Liver (tissue), 9 donors: ENCODE measurements around the gene GPR156. TPM values are rescaled to one million over a fixed set of nuclear protein-coding genes. Genes with fewer than 3 reads are reported as not detected.

Experiments
- DNase-seq: peaks from one replicate; pipeline ENCODE4 v3.0.0-alpha.2; 2017; ENCODE audit warnings: low spot score
- H3K27ac ChIP-seq, 2 donors: one replicate each; pipeline ENCODE4 v1.7.0; 2013; ENCODE audit warnings: inconsistent platforms in 2 of 2, low read length in 2 of 2, control low read depth in 1 of 2, low read depth in 1 of 2, mild to moderate bottlenecking in 1 of 2
- H3K27me3 ChIP-seq, 4 donors: one replicate each; pipeline versions ENCODE4 v1.6.1 to v1.7.0; 2013; ENCODE audit warnings: low read length in 3 of 4, inconsistent platforms in 1 of 4, mild to moderate bottlenecking in 1 of 4, moderate library complexity in 1 of 4; ENCODE audit not compliant: control insufficient read depth in 4 of 4, insufficient read depth in 4 of 4
- H3K36me3 ChIP-seq, 4 donors: one replicate each; pipeline versions ENCODE4 v1.6.1 to v1.7.0; 2013; ENCODE audit warnings: low read length in 3 of 4, mild to moderate bottlenecking in 3 of 4, low read depth in 1 of 4, moderate library complexity in 1 of 4; ENCODE audit not compliant: control insufficient read depth in 4 of 4, insufficient read depth in 3 of 4
- H3K4me1 ChIP-seq, 4 donors: one replicate each; pipeline versions ENCODE4 v1.6.1 to v1.7.0; 2013; ENCODE audit warnings: low read length in 3 of 4, mild to moderate bottlenecking in 3 of 4, moderate library complexity in 1 of 4; ENCODE audit not compliant: control insufficient read depth in 4 of 4, insufficient read depth in 4 of 4
- H3K4me3 ChIP-seq, 3 donors: one replicate each; pipeline versions ENCODE4 v1.6.1 to v1.7.0; 2013; ENCODE audit warnings: low read length in 3 of 3, control low read depth in 1 of 3, low read depth in 1 of 3, mild to moderate bottlenecking in 1 of 3
- H3K9ac ChIP-seq, 2 donors: one replicate each; pipeline ENCODE4 v1.7.0; 2013; ENCODE audit warnings: low read length in 2 of 2, mild to moderate bottlenecking in 2 of 2, moderate library complexity in 2 of 2, control low read depth in 1 of 2, low read depth in 1 of 2
- H3K9me3 ChIP-seq, 4 donors: one replicate each; pipeline versions ENCODE4 v1.6.1 to v1.7.0; 2013; ENCODE audit warnings: low read length in 3 of 4; ENCODE audit not compliant: control insufficient read depth in 4 of 4
- CTCF ChIP-seq: fragments of 150-350 bp; IDR thresholded peaks from 2 replicates; pipeline ENCODE4 v1.5.1; 2017; ENCODE audit warnings: improper control_type of control experiment, low read depth, low read length; ENCODE audit not compliant: missing input control
- EGR1 ChIP-seq, 2 donors: IDR thresholded peaks; 2 replicates each; pipeline ENCODE4 v1.6.1; 2016 to 2018; ENCODE audit warnings: antibody characterized with exemption in 2 of 2, low read depth in 2 of 2
- FOXA1 ChIP-seq: IDR thresholded peaks from 2 replicates; pipeline ENCODE4 v1.6.1; 2016; ENCODE audit warnings: antibody characterized with exemption
- FOXA2 ChIP-seq: IDR thresholded peaks from 2 replicates; pipeline ENCODE4 v1.6.1; 2016; ENCODE audit warnings: antibody characterized with exemption
- GABPA ChIP-seq, 2 donors: IDR thresholded peaks in 1 of 2; conservative IDR thresholded peaks in 1 of 2; 2 replicates each; pipeline ENCODE4 v1.6.1; 2016; ENCODE audit warnings: antibody characterized with exemption in 2 of 2, mild to moderate bottlenecking in 1 of 2, moderate library complexity in 1 of 2
- HNF4A ChIP-seq, 2 donors: conservative IDR thresholded peaks; 2 replicates each; pipeline ENCODE4 v1.6.1; 2016; ENCODE audit warnings: antibody characterized with exemption in 2 of 2, mild to moderate bottlenecking in 2 of 2
- HNF4G ChIP-seq: IDR thresholded peaks from 2 replicates; pipeline ENCODE4 v1.6.1; 2016; ENCODE audit warnings: antibody characterized with exemption
- JUND ChIP-seq, 2 donors: IDR thresholded peaks; 2 replicates each; pipeline ENCODE4 v1.6.1; 2016; ENCODE audit warnings: antibody characterized with exemption in 2 of 2
- MAX ChIP-seq: IDR thresholded peaks from 2 replicates; pipeline ENCODE4 v1.6.1; 2016; ENCODE audit warnings: antibody characterized with exemption
- NR2F2 ChIP-seq: IDR thresholded peaks from 2 replicates; pipeline ENCODE4 v1.6.1; 2016; ENCODE audit warnings: antibody characterized with exemption
- RAD21 ChIP-seq, 2 donors: IDR thresholded peaks; 2 replicates each; pipeline ENCODE4 v1.6.1; 2016; ENCODE audit warnings: antibody characterized with exemption in 2 of 2, mild to moderate bottlenecking in 2 of 2
- REST ChIP-seq: IDR thresholded peaks from 2 replicates; pipeline ENCODE4 v1.6.1; 2016; ENCODE audit warnings: antibody characterized with exemption, mild to moderate bottlenecking
- RXRA ChIP-seq, 2 donors: IDR thresholded peaks; 2 replicates each; pipeline ENCODE4 v1.6.1; 2017 to 2018; ENCODE audit warnings: antibody characterized with exemption in 2 of 2, mild to moderate bottlenecking in 1 of 2
- SP1 ChIP-seq: IDR thresholded peaks from 2 replicates; pipeline ENCODE4 v1.6.1; 2018; ENCODE audit warnings: antibody characterized with exemption, mild to moderate bottlenecking
- TAF1 ChIP-seq: conservative IDR thresholded peaks from 2 replicates; pipeline ENCODE4 v1.6.1; 2016; ENCODE audit warnings: antibody characterized with exemption, mild to moderate bottlenecking
- YY1 ChIP-seq: IDR thresholded peaks from 2 replicates; pipeline ENCODE4 v1.6.1; 2016; ENCODE audit warnings: antibody characterized with exemption, mild to moderate bottlenecking
- WGBS: extraction: QIAGEN DNeasy Blood & Tissue Kit; methylation state at CpG from one replicate; pipeline ENCODE4 v1.1.7; 2013; 5-methylcytosine and 5-hydroxymethylcytosine counted together
- polyA plus RNA-seq, 2 donors: library from polyadenylated mRNA; stranded (reverse) in 1 of 2; unstranded in 1 of 2; fragments of 200-250 nt in 1 of 2; fragments of >200 nt in 1 of 2; fragmentation: Nextera tagmentation in 1 of 2; extraction: Ambion mirVana in 1 of 2; gene quantifications; one replicate each; pipeline versions ENCODE4 v1.2.1 to v1.2.3, GENCODE V29; 2013 to 2015
- total RNA-seq, 2 donors: library from RNA; depleted of rRNA; stranded (reverse); fragments of >200 nt; gene quantifications; one replicate each; pipeline ENCODE4 v1.2.3, GENCODE V29; 2014
- TF ChIP-seq, protein P1 (sequence below): IDR thresholded peaks from 2 replicates; pipeline ENCODE4 v1.6.1; 2016; ENCODE audit warnings: antibody characterized with exemption
- donor health status: healthy.
- donor health status: healthy.
- donor health status: healthy.
- donor health status: healthy.
- donor health status: healthy.

GPR156 gene
- total and polyA plus RNA-seq, 4 donors = 0.02 to 0.17 (median 0.09) TPM; not detected in 1

DNA sequence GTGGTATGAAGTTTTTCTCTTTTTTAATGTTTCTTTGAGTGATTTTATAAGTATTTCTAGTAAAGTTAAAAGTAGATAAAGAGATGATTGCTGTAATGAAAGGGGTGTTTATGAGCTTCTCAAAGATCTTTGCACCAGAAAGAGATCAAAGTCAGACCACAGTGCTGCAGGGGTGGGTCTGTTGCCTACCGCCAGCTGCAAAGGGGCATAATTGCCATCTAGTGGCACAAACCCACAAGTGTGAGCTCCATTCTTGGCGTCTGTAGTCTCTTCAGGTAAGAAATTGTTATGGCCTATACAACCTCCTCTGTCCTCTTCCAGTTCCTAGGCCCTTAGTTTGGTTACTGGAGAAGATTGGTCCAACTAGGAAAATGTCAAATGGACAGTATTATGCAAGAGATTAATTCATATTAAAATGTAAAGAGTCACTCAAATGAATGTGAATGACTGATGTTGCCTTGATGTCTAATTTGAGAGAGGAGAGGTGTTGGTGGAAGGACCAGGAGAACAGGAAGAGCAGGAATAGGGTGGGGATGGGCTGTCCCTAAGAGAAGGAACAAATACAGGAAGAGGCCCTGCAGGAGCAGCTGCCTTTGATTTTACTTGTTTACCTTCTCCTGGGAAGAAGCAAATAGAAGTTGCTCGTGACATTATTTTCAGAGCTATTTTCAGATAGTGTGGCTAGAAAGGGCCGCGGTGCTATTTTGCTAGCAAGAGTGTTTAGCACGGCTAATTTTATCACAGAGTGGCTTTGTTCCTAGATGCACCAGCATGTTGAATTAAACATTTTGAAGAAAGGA is 137.8 kb downstream of the GPR156 start:
- H3K27ac ChIP-seq = no peak overlapping the region
- H3K4me1 ChIP-seq = no peaks in the 10 kb centered on the region
- 57% methylated on average over 6 of the region's 6 CpGs for whole genome bisulfite sequencing
- no peaks in the 10 kb centered on the region for H3K36me3 ChIP-seq
- no peaks in the 10 kb centered on the region for H3K9me3 ChIP-seq
- no peaks in the 10 kb centered on the region for H3K27me3 ChIP-seq
- H3K9ac ChIP-seq = no peak overlapping the region
- TF ChIP-seq JUND (IDR thresholded peaks at IDR 0.05) (no peak), YY1 (no peak), CTCF (peak; percentile 41), EGR1 (IDR thresholded peaks at IDR 0.05; ENCODE audit: low read depth in 2 of 2) (no peak), HNF4A (conservative IDR thresholded peaks at IDR 0.05) (no peak), RAD21 (IDR thresholded peaks at IDR 0.05) (peak; percentile 73 to 76), TAF1 (no peak)
- TF ChIP-seq, protein P1, sequence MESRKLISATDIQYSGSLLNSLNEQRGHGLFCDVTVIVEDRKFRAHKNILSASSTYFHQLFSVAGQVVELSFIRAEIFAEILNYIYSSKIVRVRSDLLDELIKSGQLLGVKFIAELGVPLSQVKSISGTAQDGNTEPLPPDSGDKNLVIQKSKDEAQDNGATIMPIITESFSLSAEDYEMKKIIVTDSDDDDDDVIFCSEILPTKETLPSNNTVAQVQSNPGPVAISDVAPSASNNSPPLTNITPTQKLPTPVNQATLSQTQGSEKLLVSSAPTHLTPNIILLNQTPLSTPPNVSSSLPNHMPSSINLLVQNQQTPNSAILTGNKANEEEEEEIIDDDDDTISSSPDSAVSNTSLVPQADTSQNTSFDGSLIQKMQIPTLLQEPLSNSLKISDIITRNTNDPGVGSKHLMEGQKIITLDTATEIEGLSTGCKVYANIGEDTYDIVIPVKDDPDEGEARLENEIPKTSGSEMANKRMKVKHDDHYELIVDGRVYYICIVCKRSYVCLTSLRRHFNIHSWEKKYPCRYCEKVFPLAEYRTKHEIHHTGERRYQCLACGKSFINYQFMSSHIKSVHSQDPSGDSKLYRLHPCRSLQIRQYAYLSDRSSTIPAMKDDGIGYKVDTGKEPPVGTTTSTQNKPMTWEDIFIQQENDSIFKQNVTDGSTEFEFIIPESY = no peak
- H3K4me3 ChIP-seq = no peak overlapping the region
- DNase-seq = no peak

- Histone ChIP-seq H3K27ac (no peak overlapping the region), H3K27me3 (no peaks in the 10 kb centered on the region), H3K4me1 (no peaks in the 10 kb centered on the region), H3K9me3 (no peaks in the 10 kb centered on the region), H3K4me3 (no peak overlapping the region), H3K36me3 (no peaks in the 10 kb centered on the region), H3K9ac (no peak overlapping the region)
- DNase-seq = no peak
- 67% methylated on average over 3 of the region's 3 CpGs for WGBS
- TF ChIP-seq FOXA1 (no peak), HNF4A (conservative IDR thresholded peaks at IDR 0.05) (no peak), MAX (no peak), FOXA2 (no peak), RAD21 (IDR thresholded peaks at IDR 0.05) (no peak), JUND (IDR thresholded peaks at IDR 0.05) (no peak), REST (no peak), YY1 (no peak), TAF1 (no peak), GABPA (IDR thresholded peaks at IDR 0.05 in 1 of 2, conservative IDR thresholded peaks at IDR 0.05 in 1 of 2) (no peak), HNF4G (no peak), EGR1 (IDR thresholded peaks at IDR 0.05; ENCODE audit: low read depth in 2 of 2) (no peak), NR2F2 (no peak), CTCF (no peak), SP1 (no peak), RXRA (IDR thresholded peaks at IDR 0.05) (no peak)
- TF ChIP-seq, protein P1 = no peak
Observed at GRCh38 chr3:120145542-120146285, 139.3 kb downstream of the GPR156 start.
